ENCODE data around the gene TRIO.

The TRIO gene

GRCh38 chr5:14297697-14298096 is 154.6 kb downstream of the TRIO start:
- no peaks in the 10 kb centered on the region for H3K27me3 ChIP-seq (replicated peaks; ENCODE audit: control insufficient read depth, insufficient read depth, low read length)
- H3K4me3 ChIP-seq (replicated peaks; ENCODE audit: low read depth, low read length), result no peak overlapping the region
- peaks cover 31% of the 10 kb centered on the region for H3K36me3 ChIP-seq (ENCODE audit: control insufficient read depth, insufficient read depth, low read length)
- TF ChIP-seq CTCF (IDR thresholded peaks at IDR 0.05; ENCODE audit: insufficient read depth, low read length, poor library complexity, severe bottlenecking), result no peak
- DNase-seq (ENCODE audit: extremely low read depth, insufficient read length), result no peak

- DNase-seq (ENCODE audit: extremely low read depth, insufficient read length), result no peak
- no peak for TF ChIP-seq CTCF (IDR thresholded peaks at IDR 0.05; ENCODE audit: insufficient read depth, low read length, poor library complexity, severe bottlenecking)
- peaks cover 29% of the 10 kb centered on the region for H3K36me3 ChIP-seq (ENCODE audit: control insufficient read depth, insufficient read depth, low read length)
- H3K27me3 ChIP-seq (replicated peaks; ENCODE audit: control insufficient read depth, insufficient read depth, low read length), result no peaks in the 10 kb centered on the region
- no peak overlapping the region for H3K4me3 ChIP-seq (replicated peaks; ENCODE audit: low read depth, low read length)
These were observed 155.1 kb downstream of the TRIO start for GRCh38 chr5:14298126-14298847.

- no peak for DNase-seq (ENCODE audit: extremely low read depth, insufficient read length)
- no peak for TF ChIP-seq CTCF (IDR thresholded peaks at IDR 0.05; ENCODE audit: insufficient read depth, low read length, poor library complexity, severe bottlenecking)
- H3K27me3 ChIP-seq (replicated peaks; ENCODE audit: control insufficient read depth, insufficient read depth, low read length), result no peaks in the 10 kb centered on the region
- H3K36me3 ChIP-seq (ENCODE audit: control insufficient read depth, insufficient read depth, low read length), result peaks cover 32% of the 10 kb centered on the region
- H3K4me3 ChIP-seq (replicated peaks; ENCODE audit: low read depth, low read length), result no peak overlapping the region
These were observed 156.5 kb downstream of the TRIO start for GRCh38 chr5:14299666-14300065.

GRCh38 chr5:14301186-14301585 is 158.0 kb downstream of the TRIO start:
- peaks cover 30% of the 10 kb centered on the region for H3K36me3 ChIP-seq (ENCODE audit: control insufficient read depth, insufficient read depth, low read length)
- TF ChIP-seq CTCF (IDR thresholded peaks at IDR 0.05; ENCODE audit: insufficient read depth, low read length, poor library complexity, severe bottlenecking), result no peak

GRCh38 chr5:14302330-14302729 is 159.2 kb downstream of the TRIO start:
- peaks cover 25% of the 10 kb centered on the region for H3K36me3 ChIP-seq (ENCODE audit: control insufficient read depth, insufficient read depth, low read length)

More at GRCh38 chr5:14301186-14301585, 158.0 kb downstream of the TRIO start:
- Histone ChIP-seq H3K27me3 (replicated peaks; ENCODE audit: control insufficient read depth, insufficient read depth, low read length) (no peaks in the 10 kb centered on the region), H3K4me3 (replicated peaks; ENCODE audit: low read depth, low read length) (no peak overlapping the region)
- DNase-seq (ENCODE audit: extremely low read depth, insufficient read length), result no peak

More at GRCh38 chr5:14302330-14302729, 159.2 kb downstream of the TRIO start:
- no peak for DNase-seq (ENCODE audit: extremely low read depth, insufficient read length)
- TF ChIP-seq CTCF (IDR thresholded peaks at IDR 0.05; ENCODE audit: insufficient read depth, low read length, poor library complexity, severe bottlenecking), result no peak
- no peak overlapping the region for H3K4me3 ChIP-seq (replicated peaks; ENCODE audit: low read depth, low read length)
- H3K27me3 ChIP-seq (replicated peaks; ENCODE audit: control insufficient read depth, insufficient read depth, low read length), result no peaks in the 10 kb centered on the region
